ENCODE measurements around the gene TMEM209.

Gene TMEM209

DNA sequence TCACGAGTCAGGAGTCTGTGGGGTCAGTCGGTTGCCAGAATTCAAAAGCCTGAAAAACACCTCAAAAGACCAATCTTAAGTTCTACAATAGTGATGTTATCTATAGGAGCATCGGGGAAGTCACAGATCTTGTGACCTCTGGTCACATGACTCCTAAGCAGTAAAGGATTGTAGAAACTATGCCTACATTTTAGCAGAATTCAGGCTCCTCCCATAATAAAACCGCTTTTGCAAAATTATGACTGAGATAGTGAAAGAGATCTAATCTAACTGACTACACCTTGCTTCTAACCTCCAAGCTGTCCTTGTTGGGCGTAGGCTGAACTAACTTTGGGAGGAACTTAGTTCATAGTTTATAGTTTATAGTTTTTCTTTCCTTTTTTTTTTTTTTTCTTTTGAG lies 19.0 kb upstream of the TMEM209 start:
- TF ChIP-seq, protein P1, sequence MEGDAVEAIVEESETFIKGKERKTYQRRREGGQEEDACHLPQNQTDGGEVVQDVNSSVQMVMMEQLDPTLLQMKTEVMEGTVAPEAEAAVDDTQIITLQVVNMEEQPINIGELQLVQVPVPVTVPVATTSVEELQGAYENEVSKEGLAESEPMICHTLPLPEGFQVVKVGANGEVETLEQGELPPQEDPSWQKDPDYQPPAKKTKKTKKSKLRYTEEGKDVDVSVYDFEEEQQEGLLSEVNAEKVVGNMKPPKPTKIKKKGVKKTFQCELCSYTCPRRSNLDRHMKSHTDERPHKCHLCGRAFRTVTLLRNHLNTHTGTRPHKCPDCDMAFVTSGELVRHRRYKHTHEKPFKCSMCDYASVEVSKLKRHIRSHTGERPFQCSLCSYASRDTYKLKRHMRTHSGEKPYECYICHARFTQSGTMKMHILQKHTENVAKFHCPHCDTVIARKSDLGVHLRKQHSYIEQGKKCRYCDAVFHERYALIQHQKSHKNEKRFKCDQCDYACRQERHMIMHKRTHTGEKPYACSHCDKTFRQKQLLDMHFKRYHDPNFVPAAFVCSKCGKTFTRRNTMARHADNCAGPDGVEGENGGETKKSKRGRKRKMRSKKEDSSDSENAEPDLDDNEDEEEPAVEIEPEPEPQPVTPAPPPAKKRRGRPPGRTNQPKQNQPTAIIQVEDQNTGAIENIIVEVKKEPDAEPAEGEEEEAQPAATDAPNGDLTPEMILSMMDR (conservative IDR thresholded peaks at IDR 0.05; ENCODE audit: low read depth, low read length) = no peak

GRCh38 chr7:130223646-130224045 lies 18.4 kb upstream of the TMEM209 start:
- no peak for DNase-seq (ENCODE audit: low read depth)
- TF ChIP-seq, protein P1 (conservative IDR thresholded peaks at IDR 0.05; ENCODE audit: low read depth, low read length) = no peak
- no peak overlapping the region for H3K4me3 ChIP-seq (ENCODE audit: low read depth, low read length)

More for the DNA sequence above, 19.0 kb upstream of the TMEM209 start:
- no peak for DNase-seq (ENCODE audit: low read depth)
- H3K4me3 ChIP-seq (ENCODE audit: low read depth, low read length) = no peak overlapping the region

DNA sequence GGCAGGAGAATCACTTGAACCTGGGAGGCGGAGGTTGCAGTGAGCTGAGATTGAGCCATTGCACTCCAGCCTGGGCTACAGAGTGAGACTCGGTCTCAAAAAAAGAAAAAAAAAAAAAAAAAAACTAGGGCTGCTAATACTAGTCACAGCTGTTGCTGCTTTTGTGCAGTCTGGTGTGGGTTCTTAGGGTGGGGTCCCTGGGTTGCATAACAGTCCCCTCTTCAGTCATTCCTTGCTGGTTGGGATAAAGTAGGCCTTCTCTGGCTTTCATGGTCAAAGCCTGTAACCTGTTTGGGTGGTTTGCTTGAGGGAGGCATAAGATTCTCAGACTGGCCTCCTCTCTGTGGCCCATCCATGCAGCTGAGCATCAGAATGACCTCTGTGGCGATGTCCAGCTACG lies 16.5 kb upstream of the TMEM209 start:
- TF ChIP-seq, protein P1 (conservative IDR thresholded peaks at IDR 0.05; ENCODE audit: low read depth, low read length) = no peak
- DNase-seq (ENCODE audit: low read depth) = no peak
- no peak overlapping the region for H3K4me3 ChIP-seq (ENCODE audit: low read depth, low read length)

DNA sequence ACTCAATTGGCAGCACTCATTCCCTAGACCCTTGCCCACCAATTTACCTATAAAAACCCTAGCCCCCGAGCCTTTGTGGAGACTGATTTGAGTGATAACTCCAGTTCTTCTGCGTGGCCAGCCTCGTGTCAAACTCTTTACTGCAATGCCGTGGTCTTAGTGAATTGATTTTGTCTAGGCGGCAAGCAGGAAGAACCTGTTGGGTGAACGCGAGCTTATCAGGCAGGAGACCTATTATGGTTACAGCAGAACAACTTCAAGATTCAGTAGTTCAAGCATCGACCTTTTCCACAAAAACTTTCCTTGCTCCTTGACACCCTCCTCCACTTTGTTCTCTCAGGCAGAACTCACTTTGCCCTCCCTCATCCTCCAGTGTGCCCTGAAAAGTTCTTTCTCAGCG lies 14.7 kb upstream of the TMEM209 start:
- no peak overlapping the region for H3K4me3 ChIP-seq (ENCODE audit: low read depth, low read length)
- DNase-seq (ENCODE audit: low read depth) = no peak
- TF ChIP-seq, protein P1 (conservative IDR thresholded peaks at IDR 0.05; ENCODE audit: low read depth, low read length) = no peak

- H3K4me3 ChIP-seq (ENCODE audit: low read depth, low read length) = no peak overlapping the region
- TF ChIP-seq, protein P1 (conservative IDR thresholded peaks at IDR 0.05; ENCODE audit: low read depth, low read length) = no peak
- DNase-seq (ENCODE audit: low read depth) = no peak
Measured at GRCh38 chr7:130218806-130219620, 13.8 kb upstream of the TMEM209 start.

GRCh38 chr7:130216750-130217149 lies 11.5 kb upstream of the TMEM209 start:
- TF ChIP-seq, protein P1 (conservative IDR thresholded peaks at IDR 0.05; ENCODE audit: low read depth, low read length) = peak; percentile 7
- no peak overlapping the region for H3K4me3 ChIP-seq (ENCODE audit: low read depth, low read length)
- DNase-seq (ENCODE audit: low read depth) = no peak

DNA sequence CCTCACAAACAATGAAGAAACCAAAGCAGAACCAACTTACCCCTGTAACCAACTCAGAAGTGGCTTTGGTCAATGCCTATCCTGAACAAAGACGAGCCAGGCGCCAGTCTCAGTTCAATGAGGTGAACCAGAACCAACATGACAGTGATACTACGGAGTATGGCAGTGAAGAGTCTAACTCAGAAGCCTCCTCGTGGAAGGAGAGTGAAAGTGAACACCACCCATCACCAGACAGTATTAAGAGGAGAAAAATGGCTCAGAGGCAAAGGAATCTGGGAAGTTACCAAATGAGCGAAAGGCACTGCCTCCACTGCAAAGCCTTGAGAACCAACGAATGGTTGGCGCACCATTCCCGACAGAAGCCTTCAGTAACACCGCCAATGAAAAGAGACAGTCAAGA lies 10.8 kb upstream of the TMEM209 start:
- TF ChIP-seq, protein P1 (conservative IDR thresholded peaks at IDR 0.05; ENCODE audit: low read depth, low read length) = no peak
- no peak overlapping the region for H3K4me3 ChIP-seq (ENCODE audit: low read depth, low read length)
- no peak for DNase-seq (ENCODE audit: low read depth)
